PC-9 (cell line): ENCODE measurements around the gene CLIC6.

Experiments
- EZH2 ChIP-seq: fragments of 200-600 bp; sonication (generic); IDR thresholded peaks from 2 replicates; pipeline ENCODE4 v1.8.0; 2017; ENCODE audit warnings: antibody characterized with exemption, low read depth
- TF ChIP-seq, protein P1 (sequence below): fragments of 200-600 bp; sonication (generic); conservative IDR thresholded peaks from 2 replicates; pipeline ENCODE4 v1.6.1; 2017; ENCODE audit warnings: mixed run types, antibody characterized with exemption, mild to moderate bottlenecking, moderate library complexity

DNA sequence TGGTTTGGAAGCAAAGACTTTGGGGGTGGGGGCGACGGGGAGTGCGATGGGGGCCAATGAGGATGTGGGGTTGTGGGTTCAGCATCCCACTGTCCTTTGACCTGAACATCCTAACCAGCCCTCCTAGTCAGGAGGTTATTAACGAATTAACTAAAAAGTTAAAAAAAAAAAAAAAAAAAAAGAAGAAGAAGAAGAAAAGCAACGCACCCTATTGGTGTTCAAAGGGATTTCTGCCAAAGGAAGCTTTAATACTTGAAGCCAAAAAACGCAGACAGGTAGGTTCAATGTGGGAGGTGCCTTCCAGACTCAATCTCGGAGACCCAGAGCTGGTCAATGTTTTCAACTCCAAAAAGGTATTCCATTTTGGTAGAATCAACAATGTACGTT, 2.2 kb downstream of the CLIC6 start:
- TF ChIP-seq, protein P1, sequence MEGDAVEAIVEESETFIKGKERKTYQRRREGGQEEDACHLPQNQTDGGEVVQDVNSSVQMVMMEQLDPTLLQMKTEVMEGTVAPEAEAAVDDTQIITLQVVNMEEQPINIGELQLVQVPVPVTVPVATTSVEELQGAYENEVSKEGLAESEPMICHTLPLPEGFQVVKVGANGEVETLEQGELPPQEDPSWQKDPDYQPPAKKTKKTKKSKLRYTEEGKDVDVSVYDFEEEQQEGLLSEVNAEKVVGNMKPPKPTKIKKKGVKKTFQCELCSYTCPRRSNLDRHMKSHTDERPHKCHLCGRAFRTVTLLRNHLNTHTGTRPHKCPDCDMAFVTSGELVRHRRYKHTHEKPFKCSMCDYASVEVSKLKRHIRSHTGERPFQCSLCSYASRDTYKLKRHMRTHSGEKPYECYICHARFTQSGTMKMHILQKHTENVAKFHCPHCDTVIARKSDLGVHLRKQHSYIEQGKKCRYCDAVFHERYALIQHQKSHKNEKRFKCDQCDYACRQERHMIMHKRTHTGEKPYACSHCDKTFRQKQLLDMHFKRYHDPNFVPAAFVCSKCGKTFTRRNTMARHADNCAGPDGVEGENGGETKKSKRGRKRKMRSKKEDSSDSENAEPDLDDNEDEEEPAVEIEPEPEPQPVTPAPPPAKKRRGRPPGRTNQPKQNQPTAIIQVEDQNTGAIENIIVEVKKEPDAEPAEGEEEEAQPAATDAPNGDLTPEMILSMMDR = no peak; the same call in 1 of the 2 replicates
- TF ChIP-seq EZH2 = no peak
